Middle frontal gyrus (tissue), 1 donor: Measurements from ENCODE around the gene CFAP221.
"Not testable (repeated sequence)": the region's sequence is repeated elsewhere in the genome, so short reads cannot be mapped to it uniquely, and the experiment has no call there.

Source experiments
- DNase-seq: peaks from one replicate; pipeline ENCODE4 v3.0.0-alpha.2; 2015; ENCODE audit warnings: low spot score; ENCODE audit errors: extremely low spot score

Gene CFAP221

DNA sequence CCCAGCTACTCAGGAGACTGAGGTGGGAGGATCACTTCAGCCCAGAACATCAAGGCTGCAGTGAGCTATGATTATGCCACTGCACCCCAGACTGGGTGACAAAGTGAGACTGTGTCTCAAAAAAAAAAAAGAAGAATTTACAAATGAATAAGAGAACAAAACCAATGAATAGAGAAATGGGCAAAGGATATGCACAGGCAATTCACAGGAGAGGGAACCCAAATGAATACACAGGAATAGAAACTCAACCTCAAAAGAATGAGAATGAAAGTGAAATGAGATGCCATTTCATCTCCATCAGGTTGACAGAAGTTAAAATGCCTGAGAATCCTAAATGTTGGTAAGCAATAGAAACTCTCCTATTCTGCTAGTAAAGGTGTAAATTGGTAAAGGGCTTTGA is 40.2 kb downstream of the CFAP221 start:
- DNase-seq: no peak

DNA sequence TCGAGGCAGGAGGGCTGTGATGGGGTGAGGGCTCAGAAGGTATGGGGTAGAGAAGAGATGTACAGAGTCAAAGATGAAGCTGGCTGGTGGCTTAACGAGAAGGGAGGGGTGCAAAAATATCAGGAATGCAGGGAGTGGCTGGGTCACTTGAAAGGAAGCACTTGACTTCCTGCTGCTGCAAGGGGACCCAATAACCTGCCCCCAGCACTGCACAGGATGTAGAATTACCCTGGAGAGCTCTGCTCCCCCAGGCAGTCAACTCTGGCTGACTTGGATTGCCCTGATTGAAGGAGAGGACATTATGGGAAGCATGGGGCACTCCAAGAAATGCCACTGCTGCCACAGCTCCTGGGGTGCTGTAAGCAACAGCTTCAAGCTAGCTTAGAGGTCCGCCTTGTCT is 41.8 kb downstream of the CFAP221 start:
- DNase-seq: no peak

DNA sequence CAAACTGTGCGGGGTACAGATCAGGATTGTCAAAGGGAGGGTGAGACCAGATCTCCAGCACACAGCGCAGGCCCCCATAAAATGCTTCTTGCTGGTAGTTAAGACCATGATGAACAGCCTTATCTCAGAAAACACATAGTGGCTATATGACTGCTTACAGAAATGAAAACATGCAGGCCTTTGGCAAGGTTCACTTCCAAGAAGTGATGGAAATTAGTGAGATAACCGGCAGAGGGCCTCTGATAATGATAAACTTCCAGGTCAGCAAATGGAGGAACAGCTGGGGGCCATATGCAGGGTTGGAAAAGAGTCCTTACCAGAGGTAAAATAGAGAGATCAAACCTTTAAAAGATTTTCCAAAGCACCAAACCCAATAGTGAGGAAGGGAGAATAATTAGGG is 46.6 kb downstream of the CFAP221 start:
- DNase-seq: no peak

DNA sequence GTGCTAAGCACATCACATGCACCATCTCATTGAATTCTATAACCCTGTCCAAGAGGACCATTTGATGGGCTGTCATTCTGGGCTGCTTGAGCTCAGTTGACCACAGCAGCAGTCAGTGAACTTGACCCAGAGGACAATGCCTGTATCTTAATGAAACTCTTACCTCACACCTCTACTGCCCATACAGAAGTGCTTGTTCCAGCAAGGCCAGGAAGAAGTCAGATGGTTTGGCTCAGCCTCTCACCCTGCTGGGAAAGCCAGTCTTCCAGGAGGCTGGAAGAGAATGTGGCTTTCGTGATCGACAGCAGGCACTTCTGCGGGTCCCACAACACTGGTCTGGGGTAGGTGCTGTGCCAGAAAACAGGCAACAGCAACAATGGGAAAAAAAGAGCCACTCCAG is 47.3 kb downstream of the CFAP221 start:
- no peak for DNase-seq

DNA sequence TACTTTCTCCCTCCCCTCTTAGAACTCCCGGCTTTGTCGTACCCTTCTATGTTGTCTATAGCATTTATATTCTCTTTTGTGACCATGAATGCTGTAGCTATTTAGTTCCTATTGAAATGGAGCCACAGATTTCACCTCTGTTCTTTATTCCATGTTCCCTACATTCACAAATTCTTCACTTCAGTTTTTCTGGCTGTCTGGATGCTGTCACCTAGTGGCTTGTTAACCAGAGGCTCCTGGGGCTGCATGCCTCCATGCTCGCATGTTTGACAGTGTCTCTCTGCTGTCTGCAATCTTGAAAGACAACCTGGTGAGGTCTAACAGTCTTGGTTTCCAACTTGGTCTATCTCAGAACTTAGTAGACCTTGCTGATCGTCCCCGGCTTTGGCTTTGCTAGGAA is 48.2 kb downstream of the CFAP221 start:
- no peak for DNase-seq

DNA sequence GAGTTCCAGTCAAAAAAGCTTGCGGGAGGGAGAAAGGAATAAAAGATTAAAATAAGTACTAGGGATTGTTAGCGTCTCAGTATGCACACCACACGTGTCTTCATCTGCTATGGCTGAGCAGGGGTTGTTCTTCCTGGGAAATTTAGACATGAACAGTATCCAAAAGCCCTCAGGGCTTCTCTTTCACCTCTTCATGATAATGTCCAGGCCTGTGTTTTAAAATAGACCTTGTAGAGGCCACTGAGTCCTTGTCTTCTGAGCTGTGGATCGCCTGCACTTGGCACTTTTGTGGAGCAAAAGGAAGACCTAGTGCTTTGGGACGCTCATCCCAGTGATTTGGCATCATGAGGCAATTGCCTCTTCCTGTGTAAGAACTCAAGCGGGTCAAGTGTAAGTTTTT is 52.4 kb downstream of the CFAP221 start:
- no peak for DNase-seq

DNA sequence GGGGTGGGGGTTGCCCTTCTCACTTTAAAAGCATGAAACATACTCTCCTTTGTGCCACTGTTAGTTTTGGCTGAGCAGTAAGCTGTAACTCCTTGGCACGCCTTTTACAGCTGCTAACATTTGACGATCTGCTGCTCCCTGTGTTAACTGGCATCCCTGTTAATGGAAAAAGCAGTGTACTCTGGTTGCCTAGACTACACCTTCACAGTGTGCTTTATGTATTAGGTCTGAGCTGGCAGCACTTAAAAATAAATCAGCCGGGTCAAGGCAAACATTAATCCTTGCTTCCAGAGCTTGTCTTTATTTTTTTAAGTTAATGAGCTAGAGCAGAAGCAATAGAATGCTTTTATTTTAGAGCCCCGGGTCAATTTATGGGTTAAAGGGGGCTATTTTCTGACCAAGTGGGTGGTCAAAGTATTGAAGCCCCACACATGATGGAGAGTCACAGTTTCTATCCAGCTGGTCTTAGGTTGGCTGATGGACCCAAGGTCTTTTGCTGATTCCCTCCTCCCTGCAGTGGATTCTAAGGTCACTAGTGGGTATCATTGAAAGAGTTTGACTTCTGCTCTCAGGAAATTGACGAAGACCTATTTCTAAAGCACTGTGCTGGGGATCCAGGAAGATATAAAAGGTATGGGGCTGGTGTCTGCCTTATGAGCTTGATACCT is 54.5 kb downstream of the CFAP221 start:
- no peak for DNase-seq

DNA sequence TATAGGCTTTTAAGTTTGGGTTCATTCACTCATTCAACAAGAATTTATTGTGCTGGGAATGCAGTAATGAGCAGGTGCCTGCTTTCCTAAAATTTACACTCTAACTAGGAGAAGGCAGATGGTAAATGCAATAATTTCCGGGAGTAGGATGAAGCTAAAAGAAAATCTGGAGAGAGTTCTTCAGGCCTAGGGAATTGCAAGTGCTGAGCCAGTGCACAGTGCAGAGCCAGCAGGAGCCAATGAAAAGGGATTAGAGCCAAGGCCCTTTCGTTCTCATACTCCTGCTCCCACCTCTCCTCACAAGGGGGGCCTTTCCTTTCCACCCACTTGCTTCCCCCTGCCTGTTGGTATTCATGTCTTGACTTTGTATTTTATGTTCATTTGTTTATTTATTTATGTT is 55.1 kb downstream of the CFAP221 start:
- DNase-seq: peak; percentile 14

DNA sequence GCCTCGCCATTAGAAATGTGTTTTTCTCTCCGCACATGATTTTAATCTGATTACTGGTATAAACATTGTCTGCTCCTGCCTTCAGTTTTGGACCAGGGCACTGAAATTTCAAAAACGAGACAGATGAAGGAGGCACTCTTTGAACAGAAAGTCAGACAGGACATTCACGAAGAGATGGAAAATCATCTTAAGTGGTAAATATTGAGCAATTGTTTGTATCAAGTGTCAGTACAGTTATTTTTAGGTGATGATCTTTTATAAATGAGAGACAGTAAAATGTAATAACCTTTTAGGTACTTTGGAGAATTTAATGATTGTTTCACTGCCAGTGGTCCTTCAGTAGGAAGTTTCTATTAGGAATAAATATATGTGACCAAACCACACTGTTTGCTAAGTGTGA is 60.8 kb downstream of the CFAP221 start:
- DNase-seq: no peak

DNA sequence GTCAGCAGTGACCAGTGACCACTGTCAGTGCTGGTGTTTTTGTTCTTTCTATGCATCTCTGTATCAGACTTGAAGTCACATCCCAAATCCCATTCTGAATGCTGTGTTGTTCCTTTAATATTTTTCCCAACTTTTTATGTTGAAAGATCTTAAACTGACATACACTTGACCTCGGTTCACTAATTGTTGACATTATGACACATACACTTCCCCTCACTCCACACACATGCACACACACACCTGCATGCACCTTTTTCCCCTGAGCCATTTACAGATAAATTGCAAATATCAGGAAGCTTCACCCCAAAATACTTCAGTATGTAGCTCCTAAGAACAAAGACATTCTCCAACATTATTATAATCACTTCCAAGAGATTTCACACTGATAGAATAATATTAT is 62.4 kb downstream of the CFAP221 start:
- DNase-seq: no peak

DNA sequence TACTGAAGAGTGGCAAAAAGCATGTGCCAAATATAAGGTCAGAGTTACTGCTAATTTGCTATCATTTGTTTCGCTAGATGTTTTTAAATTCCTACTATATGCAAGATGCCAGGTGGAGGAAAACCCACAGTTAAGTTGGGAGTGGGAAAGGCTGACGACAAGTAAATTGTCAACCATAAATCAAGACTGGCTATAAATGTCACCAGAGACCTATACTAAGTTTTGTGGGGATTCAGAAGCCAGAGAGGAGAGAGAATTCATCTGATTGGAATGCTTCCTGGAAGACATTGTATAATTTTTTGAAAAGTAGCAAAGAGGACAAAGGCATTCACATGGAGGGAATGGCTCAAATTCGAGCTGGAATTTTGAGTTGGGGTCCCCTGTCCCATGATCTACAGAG is 64.3 kb downstream of the CFAP221 start:
- DNase-seq: no peak

DNA sequence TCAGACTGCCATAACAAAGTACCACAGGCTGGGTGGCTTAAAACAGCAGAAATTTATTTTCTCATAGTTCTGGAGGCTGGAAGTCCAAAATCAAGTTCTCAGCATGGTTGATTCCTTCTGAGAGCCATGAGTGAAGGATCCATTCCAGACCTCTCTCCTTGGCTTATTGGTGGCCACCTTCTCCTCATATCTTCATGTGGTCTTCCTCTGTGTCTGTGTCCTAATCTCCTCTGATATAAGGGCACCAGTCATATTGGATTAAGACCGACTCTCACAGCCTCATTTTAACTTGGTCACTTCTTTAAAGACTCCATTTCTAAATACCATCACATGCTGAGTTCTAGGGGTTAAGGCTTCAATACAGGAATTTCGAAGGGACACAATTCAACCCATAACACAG is 65.1 kb downstream of the CFAP221 start:
- no peak for DNase-seq

DNA sequence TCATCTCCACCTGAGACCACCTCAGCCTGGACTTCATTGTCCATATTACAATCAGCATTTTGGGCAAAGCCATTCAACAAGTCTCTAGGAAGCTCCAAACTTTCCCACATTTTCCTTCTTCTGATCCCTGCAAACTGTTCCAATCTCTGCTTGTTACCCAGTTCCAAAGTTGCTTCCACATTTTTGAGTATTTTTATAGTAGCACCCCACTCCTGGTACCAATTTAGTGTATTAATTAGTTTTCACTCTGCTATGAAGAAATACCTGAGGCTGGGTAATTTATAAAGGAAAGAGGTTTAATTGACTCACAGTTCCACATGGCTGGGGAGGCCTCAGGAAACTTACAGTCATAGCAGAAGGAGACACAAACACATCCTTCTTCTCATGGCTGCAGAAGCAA is 69.9 kb downstream of the CFAP221 start:
- not testable (repeated sequence) for DNase-seq

DNA sequence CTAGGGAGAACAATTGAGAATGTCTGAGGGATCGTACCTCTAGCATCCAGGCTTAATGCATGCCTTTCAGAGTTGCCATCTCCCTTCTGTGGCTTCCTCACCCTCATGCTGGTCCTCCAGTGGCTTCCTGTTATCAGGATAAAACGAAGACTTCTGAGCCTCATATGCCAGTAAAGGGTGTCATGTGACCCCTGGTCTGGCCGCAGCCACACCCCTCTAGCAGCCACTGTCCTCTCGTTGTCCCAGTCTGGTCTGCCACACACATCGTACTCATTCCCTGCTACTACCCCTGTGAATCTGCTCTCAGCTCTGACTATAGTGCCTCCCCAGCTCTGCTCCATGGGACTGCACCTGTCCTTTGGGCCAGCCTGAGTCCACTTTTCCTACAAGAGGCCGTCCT is 72.2 kb downstream of the CFAP221 start:
- no peak for DNase-seq

DNA sequence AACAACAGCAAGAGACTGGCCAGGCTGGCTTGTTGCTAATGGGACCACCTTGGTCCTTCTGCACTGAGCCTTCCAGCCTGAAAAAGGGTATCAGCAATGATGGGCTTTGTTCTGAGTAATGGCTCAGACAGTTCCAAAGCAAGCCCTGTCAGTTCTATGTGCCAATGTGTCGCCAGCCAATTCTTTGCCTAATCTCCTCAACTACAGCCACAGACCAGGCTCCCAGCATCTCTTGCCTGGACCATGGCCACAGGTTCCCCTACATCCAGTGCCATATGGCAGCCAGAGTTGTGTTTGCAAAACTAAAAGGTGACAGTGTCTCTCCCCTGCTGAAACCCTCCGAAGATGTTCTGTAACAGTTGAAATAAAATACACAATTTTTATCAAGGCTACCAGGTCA is 73.2 kb downstream of the CFAP221 start:
- DNase-seq: no peak

DNA sequence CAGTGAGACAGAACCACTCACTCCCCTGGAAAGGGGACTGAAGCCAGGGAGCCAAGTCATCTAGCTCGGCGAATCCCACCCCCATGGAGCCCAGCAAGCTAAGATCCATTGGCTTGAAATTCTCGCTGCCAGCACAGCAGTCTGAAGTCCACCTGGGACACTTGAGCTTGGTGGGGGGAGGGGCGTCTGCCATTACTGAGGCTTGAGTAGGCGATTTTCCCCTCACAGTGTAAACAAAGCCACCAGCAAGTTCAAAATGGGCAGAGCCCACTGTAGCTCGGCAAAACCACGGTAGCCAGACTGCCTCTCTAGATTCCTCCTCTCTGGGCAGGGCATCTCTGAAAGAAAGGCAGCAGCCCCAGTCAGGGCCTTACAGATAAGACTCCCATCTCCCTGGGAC is 74.5 kb downstream of the CFAP221 start:
- not testable (repeated sequence) for DNase-seq

DNA sequence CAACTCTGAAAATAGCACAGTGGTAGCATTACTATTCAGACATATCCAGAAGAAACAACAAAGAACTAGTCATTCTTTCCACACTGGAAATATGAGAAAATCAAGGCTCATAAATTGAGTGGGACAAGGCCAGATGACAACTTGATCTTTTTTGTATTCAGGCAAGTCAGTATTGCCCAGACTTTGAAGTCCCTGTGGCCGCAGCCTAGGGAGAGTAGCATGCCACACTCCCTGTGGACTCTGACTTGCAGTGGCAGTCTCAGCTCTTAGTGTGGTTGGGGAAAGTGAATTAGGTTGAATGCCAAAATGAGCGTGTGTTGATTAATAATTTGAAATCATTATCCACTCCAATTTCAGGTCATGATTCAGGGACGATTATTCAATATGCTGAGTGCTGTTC is 81.0 kb downstream of the CFAP221 start:
- DNase-seq: no peak

DNA sequence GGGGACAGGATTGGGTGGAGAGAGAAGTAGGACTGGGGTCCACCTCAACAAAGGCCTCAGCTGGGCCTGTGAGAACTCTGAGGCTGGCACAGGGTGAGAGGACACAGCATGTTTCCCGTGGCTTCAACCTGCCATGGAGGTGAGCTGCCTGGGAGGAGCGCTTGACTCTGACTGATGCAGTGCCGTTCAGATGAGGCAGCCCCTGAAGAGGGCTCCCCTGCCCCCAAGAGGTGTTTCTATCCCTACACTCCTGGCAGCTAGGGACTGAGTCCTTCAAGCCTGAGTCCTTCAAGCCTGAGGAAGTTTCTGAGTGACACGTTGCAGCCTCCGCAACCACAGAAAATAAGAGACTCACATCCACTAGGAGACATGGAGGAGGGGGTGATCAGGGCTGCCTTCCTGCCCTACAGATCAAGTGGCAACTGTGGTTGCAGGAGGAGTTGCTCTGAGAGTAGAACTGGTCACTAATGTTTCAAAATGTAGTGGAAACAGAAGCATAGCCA is 85.1 kb downstream of the CFAP221 start:
- DNase-seq: no peak

DNA sequence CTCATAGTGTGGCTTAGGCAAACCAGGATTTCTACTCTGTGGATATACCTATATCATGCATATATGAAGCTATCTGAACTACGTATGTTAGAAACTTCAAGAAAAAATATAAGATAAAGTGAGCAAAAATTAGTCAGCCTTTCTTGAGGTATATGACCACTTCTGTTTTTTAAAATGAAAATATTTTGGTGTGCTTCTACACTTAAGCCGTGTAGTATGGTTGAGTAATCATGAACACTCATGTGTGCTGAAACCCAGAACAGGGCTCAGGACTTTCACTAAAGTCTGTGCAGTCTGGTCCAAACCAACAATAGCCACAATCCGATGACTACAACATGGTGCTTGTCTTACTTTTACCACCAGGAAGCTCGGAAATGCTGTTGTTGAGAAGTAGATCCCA is 85.9 kb downstream of the CFAP221 start:
- no peak for DNase-seq

DNA sequence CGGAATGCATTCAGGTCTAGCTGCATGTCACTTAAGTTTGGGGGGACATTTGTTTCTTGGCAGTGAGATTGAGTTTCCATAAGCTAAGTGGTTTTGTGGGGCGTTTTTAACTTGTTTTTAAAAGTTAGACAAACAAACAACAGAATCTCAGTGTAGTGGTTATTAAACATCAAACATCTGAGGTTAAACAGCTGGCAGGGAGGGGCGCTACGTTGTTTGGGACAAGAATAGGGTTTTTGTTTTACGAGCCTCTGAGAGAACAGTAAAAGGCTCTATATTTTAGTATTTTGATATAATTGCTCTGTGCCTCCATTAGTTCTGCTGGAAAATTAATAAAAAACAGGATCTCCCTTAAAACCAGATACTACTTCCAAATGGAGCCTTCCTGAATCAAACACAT is 93.1 kb downstream of the CFAP221 start:
- DNase-seq: no peak

DNA sequence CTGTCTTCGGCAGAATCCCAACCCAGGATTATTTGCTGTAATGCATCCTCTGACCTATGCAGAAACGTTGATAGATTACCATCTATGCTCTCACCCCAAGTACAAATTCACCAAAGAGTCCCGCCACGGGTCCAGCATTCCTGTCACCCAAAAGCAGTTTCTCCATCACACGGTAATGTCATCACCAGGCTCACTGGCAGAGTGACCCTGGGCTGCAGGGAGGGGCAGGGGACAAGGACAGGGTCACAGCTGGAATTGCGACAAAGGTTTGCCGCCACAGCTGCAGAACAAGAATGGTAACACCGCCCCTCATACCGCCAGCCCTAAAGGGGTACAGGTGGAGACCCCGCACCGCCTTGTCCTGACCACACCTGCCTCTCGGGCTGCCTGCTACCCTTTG is 94.0 kb downstream of the CFAP221 start:
- DNase-seq: no peak

DNA sequence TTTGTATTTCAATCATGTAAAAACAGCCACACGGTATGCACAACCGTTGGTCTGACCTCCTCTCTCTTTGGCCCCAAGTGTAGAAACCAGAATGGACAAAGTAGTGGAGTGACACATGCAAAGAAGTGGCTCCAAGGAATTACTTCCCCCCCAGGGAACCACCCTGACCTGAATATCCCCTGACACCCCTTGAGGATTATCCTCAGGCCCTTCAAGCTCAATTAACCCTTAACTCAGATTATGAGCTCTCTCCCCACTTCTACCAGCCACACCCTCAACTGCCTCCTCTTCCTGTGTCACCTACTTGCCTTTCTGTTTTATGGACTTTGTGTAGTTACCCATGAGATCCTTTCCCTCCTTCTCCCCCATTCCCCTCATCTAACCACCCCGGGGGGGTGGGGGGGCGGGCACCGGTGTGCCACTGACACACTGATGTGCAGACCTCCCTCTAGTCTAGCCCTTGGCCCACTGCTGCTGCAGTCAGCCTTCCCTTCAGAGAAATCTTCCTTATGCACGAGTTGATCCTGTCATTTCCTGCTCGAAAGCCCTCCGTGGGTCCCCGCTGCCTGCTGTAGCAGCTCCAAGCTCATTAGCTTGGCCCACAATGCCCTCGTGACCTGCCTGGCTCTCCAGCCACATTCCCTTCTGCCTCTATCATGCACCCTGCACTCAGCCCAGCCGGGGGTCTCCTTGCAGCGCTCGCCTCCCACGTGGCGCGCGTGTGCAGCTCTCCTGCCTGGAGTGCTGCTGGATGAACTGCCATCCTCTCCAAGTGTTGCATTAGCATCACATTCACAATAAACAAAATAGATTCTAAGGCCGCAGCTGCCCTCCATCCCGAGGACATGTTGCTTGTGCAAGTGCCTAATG is 94.7 kb downstream of the CFAP221 start:
- DNase-seq: no peak
